GM12874 (cell line): ENCODE results near the gene MYB.
A peak's percentile ranks its signal among the peaks of the same experiment; 100 is the strongest.

Experiments
- CTCF ChIP-seq: IDR thresholded peaks from 2 replicates; pipeline ENCODE4 v1.5.1; 2011; ENCODE audit warnings: low read depth, mild to moderate bottlenecking, control low read depth, low read length, moderate library complexity; ENCODE audit not compliant: insufficient read depth

The MYB gene

GRCh38 chr6:135161411-135162395 is 19.4 kb upstream of the MYB start:
- TF ChIP-seq CTCF: no peak

- peak; percentile 89 for TF ChIP-seq CTCF
Measured at GRCh38 chr6:135162678-135163439, 18.2 kb upstream of the MYB start.

GRCh38 chr6:135163440-135163738 is 17.7 kb upstream of the MYB start:
- no peak for TF ChIP-seq CTCF

GRCh38 chr6:135165031-135165430 is 16.1 kb upstream of the MYB start:
- no peak for TF ChIP-seq CTCF

GRCh38 chr6:135166515-135166914 is 14.6 kb upstream of the MYB start:
- no peak for TF ChIP-seq CTCF

GRCh38 chr6:135167617-135168016 is 13.5 kb upstream of the MYB start:
- TF ChIP-seq CTCF: no peak

GRCh38 chr6:135168766-135169165 is 12.3 kb upstream of the MYB start:
- no peak for TF ChIP-seq CTCF
